CD8-positive, alpha-beta memory T cell (primary cell): ENCODE data around the gene INHBC. TPM values are rescaled to one million over a fixed set of nuclear protein-coding genes. Genes with fewer than 3 reads are reported as not detected.

Experiments used
- CTCF ChIA-PET: fragments of 350-600 bp; sonication (Branson Sonifier 250); formaldehyde crosslinking; loops from one replicate; lab custom pipeline; 2021; ENCODE audit warnings: antibody characterized with exemption; lab: Charles Lee
- POLR2A ChIA-PET: fragments of 350-600 bp; sonication (Branson Sonifier 250); formaldehyde crosslinking; loops from one replicate; lab custom pipeline; 2021; ENCODE audit warnings: antibody characterized with exemption; lab: Charles Lee
- DNase-seq, 5 donors: peaks; one replicate each; pipeline versions ENCODE4 v3.0.0 to v3.0.0-alpha.2; 2020 to 2022; ENCODE audit warnings: mixed read lengths in 1 of 5
- H3K27ac ChIP-seq: one replicate; pipeline ENCODE4 v1.7.0; 2013; ENCODE audit warnings: low read depth, mild to moderate bottlenecking, low read length, moderate library complexity
- H3K27me3 ChIP-seq: 2 replicates; pipeline ENCODE4 v1.7.0; 2013; ENCODE audit warnings: low read length, mild to moderate bottlenecking; ENCODE audit not compliant: insufficient read depth, poor library complexity, severe bottlenecking
- H3K36me3 ChIP-seq: 2 replicates; pipeline ENCODE4 v1.7.0; 2013; ENCODE audit warnings: mild to moderate bottlenecking, low read length, moderate library complexity; ENCODE audit not compliant: insufficient read depth
- H3K4me1 ChIP-seq: 2 replicates; pipeline ENCODE4 v1.7.0; 2013; ENCODE audit warnings: mild to moderate bottlenecking, low read length, moderate library complexity; ENCODE audit not compliant: insufficient read depth
- H3K4me3 ChIP-seq: 2 replicates; pipeline ENCODE4 v1.7.0; 2013; ENCODE audit warnings: mild to moderate bottlenecking, low read length
- H3K9me3 ChIP-seq: 2 replicates; pipeline ENCODE4 v1.7.0; 2013; ENCODE audit warnings: mild to moderate bottlenecking, low read length
- H3K27ac Mint-ChIP-seq, 8 donors: one replicate each; pipeline ENCODE4 v1.8.0; 2020 to 2021; ENCODE audit warnings: mixed read lengths in 8 of 8, mild to moderate bottlenecking in 6 of 8, inconsistent platforms in 3 of 8, moderate library complexity in 3 of 8
- H3K27me3 Mint-ChIP-seq, 2 donors: one replicate each; pipeline ENCODE4 v1.8.0; 2020 to 2021; ENCODE audit warnings: mixed read lengths in 2 of 2, mild to moderate bottlenecking in 1 of 2, moderate library complexity in 1 of 2
- H3K36me3 Mint-ChIP-seq, 3 donors: one replicate each; pipeline ENCODE4 v1.8.0; 2020 to 2021; ENCODE audit warnings: mixed read lengths in 3 of 3, inconsistent platforms in 1 of 3, mild to moderate bottlenecking in 1 of 3
- H3K4me1 Mint-ChIP-seq, 3 donors: one replicate each; pipeline ENCODE4 v1.8.0; 2020 to 2021; ENCODE audit warnings: mixed read lengths in 3 of 3, inconsistent platforms in 1 of 3, mild to moderate bottlenecking in 1 of 3
- H3K4me3 Mint-ChIP-seq, 7 donors: one replicate each; pipeline ENCODE4 v1.8.0; 2020 to 2021; ENCODE audit warnings: mixed read lengths in 7 of 7, mild to moderate bottlenecking in 6 of 7, moderate library complexity in 4 of 7, inconsistent platforms in 2 of 7
- H3K9me3 Mint-ChIP-seq, 5 donors: one replicate each; pipeline ENCODE4 v1.8.0; 2020 to 2022; ENCODE audit warnings: mixed read lengths in 5 of 5, mild to moderate bottlenecking in 3 of 5, moderate library complexity in 2 of 5, inconsistent platforms in 1 of 5
- polyA plus RNA-seq: library from polyadenylated mRNA; unstranded; fragments of 300-500 nt; fragmentation: Illumina TruSeq; gene quantifications from one replicate; pipeline ENCODE4 v1.2.3, GENCODE V29; 2021
- total RNA-seq, 2 experiments: library from RNA; stranded (reverse); gene quantifications; one replicate each; pipeline ENCODE4 v1.2.3, GENCODE V29; 2021

INHBC gene, protein sequence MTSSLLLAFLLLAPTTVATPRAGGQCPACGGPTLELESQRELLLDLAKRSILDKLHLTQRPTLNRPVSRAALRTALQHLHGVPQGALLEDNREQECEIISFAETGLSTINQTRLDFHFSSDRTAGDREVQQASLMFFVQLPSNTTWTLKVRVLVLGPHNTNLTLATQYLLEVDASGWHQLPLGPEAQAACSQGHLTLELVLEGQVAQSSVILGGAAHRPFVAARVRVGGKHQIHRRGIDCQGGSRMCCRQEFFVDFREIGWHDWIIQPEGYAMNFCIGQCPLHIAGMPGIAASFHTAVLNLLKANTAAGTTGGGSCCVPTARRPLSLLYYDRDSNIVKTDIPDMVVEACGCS
- total RNA-seq (under 1 TPM; 0.11 TPM), polyA plus RNA-seq (not detected)

DNA sequence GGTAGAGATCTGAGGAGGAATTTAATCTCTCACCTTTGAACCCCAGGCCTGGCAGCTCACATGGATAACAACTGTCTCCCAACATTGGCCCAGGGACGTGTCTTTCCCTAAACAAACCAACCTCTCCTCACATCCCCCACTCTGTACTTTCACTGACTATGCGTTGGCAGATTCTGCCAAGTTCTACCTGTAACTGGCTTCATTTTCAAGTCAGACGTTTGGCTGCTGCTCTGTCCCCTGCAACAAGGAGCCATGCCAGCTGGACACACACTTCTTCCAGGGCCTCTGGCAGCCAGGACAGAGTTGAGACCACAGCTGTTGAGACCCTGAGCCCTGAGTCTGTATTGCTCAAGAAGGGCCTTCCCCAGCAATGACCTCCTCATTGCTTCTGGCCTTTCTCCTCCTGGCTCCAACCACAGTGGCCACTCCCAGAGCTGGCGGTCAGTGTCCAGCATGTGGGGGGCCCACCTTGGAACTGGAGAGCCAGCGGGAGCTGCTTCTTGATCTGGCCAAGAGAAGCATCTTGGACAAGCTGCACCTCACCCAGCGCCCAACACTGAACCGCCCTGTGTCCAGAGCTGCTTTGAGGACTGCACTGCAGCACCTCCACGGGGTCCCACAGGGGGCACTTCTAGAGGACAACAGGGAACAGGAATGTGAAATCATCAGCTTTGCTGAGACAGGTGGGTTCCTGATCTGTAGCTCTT is at the start of gene INHBC:
Gene INHBC, plus strand, starts transcription at position 268 of the 707 bp plus-strand sequence. Its CDS starts 103 bp downstream, at position 371.
- Histone ChIP-seq H3K36me3 (no peaks in the 10 kb centered on the region), H3K9me3 (no peaks in the 10 kb centered on the region), H3K4me3 (no peak within 1 kb of the TSS), H3K27ac (no peak within 1 kb of the TSS), H3K4me1 (peaks cover 11% of the 10 kb centered on the region), H3K27me3 (no peaks in the 10 kb centered on the region)
- H3K4me3 Mint-ChIP-seq: peak within 1 kb of the TSS in 4 of 7 donors; percentile 15 to 77 (median 64)
- no peaks in the 10 kb centered on the region for H3K9me3 Mint-ChIP-seq
- DNase-seq: no peak
- ChIA-PET POLR2A (no interaction called here), CTCF (interaction anchor here (1.0 to 1.8 kb wide), 3 partner anchors 18 to 28 kb away, joined by 4 to 9 read pairs (median 6); no protein-coding TSS in a partner anchor)
- peak within 1 kb of the TSS in 6 of 8 donors; percentile 2 to 79 (median 35) for H3K27ac Mint-ChIP-seq
- H3K4me1 Mint-ChIP-seq: peaks cover 21 to 32% (median 23%) of the 10 kb centered on the region in 3 donors
- peaks cover 0 to 9% (median 0%) of the 10 kb centered on the region in 3 donors for H3K36me3 Mint-ChIP-seq
- H3K27me3 Mint-ChIP-seq: no peaks in the 10 kb centered on the region

DNA sequence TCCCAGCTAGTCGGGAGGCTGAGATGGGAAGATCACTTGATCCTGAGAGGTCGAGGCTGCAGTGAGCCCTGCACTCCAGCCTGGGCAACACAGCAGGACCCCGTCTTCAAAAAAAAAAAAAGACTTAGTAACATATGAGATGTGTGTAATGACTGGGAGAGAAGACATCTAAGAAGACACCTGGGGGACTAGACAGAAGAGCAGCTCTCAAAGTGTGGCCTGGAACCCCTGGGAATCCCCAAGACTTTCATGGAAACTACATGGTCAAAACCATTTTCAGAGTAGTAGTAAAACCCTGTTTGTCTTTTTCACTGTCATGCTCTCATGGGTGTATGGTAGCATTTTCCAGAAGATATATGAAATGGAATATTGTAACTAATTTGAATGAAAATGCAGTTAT is 49.0 kb upstream of the INHBC start:
- H3K9me3 ChIP-seq: no peaks in the 10 kb centered on the region
- H3K4me3 ChIP-seq: no peak overlapping the region
- ChIA-PET POLR2A (no interaction called here), CTCF (no interaction called here)
- peaks cover 0 to 49% (median 13%) of the 10 kb centered on the region in 3 donors for H3K36me3 Mint-ChIP-seq
- H3K27me3 ChIP-seq: no peaks in the 10 kb centered on the region
- H3K4me1 ChIP-seq: no peaks in the 10 kb centered on the region
- H3K27me3 Mint-ChIP-seq: no peaks in the 10 kb centered on the region
- H3K36me3 ChIP-seq: no peaks in the 10 kb centered on the region
- DNase-seq: no peak
- no peak overlapping the region for H3K27ac ChIP-seq
- no peaks in the 10 kb centered on the region for H3K9me3 Mint-ChIP-seq
- peaks cover 5 to 18% (median 9%) of the 10 kb centered on the region in 3 donors for H3K4me1 Mint-ChIP-seq
- H3K4me3 Mint-ChIP-seq: no peak overlapping the region
- peak overlapping the region in 1 of 8 donors; percentile 68 for H3K27ac Mint-ChIP-seq

DNA sequence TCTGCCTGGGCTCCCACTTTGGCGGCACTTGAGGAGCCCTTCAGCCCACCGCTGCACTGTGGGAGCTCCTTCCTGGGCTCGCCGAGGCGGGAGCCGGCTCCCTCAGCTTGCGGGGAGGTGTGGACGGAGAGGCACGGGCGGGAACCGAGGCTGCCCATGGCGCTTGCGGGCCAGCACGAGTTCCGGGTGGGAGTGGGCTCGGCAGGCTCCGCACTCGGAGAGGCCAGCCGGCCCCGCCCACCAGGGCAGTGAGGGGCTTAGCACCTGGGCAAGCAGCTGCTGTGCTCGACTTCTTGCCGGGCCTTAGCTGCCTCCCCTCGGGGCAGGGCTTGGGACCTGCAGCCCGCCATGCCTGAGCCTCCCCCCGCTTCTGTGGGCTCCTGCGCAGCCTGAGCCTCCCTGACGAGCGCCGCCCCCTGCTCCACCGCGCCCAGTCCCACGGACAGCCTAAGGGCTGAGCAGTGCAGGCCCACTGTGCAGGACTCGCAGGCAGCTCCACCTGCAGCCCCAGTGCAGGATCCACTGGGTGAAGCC is 48.3 kb upstream of the INHBC start:
- Mint-ChIP-seq H3K27ac (no peak overlapping the region), H3K4me1 (peaks cover 5 to 18% (median 12%) of the 10 kb centered on the region in 3 donors), H3K4me3 (no peak overlapping the region), H3K27me3 (no peaks in the 10 kb centered on the region), H3K9me3 (no peaks in the 10 kb centered on the region), H3K36me3 (peaks cover 0 to 49% (median 12%) of the 10 kb centered on the region in 3 donors)
- POLR2A ChIA-PET: no interaction called here
- no peaks in the 10 kb centered on the region for H3K4me1 ChIP-seq
- no peak overlapping the region for H3K4me3 ChIP-seq
- CTCF ChIA-PET: interaction anchor here (0.5 to 1.0 kb wide), 2 partner anchors 70 to 1050 kb away, joined by 3 read pairs; no protein-coding TSS in a partner anchor
- H3K27ac ChIP-seq: no peak overlapping the region
- no peaks in the 10 kb centered on the region for H3K27me3 ChIP-seq
- H3K36me3 ChIP-seq: no peaks in the 10 kb centered on the region
- no peak for DNase-seq
- no peaks in the 10 kb centered on the region for H3K9me3 ChIP-seq

DNA sequence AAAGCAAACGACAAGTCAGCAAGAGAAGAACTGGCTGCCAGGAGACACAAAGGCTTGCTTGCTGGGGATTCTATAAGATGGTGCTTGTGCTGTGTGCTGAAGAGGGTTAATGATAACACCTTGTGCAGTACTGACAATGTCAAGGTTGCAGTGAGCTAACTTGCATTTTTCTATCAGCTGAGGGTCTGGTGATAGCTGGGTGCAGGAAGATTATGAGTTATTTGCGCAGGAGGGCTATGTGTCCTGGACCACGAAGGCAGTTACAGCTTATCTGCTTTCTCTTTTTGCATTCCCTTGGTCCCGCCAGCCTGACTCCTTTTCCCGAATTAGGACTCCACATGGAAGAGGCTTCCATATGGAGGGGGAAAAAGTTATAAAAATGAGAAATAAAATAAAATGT is 46.2 kb upstream of the INHBC start:
- H3K4me1 ChIP-seq: no peaks in the 10 kb centered on the region
- no peak overlapping the region for H3K4me3 ChIP-seq
- no peak overlapping the region for H3K4me3 Mint-ChIP-seq
- H3K9me3 ChIP-seq: no peaks in the 10 kb centered on the region
- no peaks in the 10 kb centered on the region for H3K36me3 ChIP-seq
- ChIA-PET POLR2A (no interaction called here), CTCF (no interaction called here)
- DNase-seq: no peak
- H3K4me1 Mint-ChIP-seq: peaks cover 8 to 20% (median 16%) of the 10 kb centered on the region in 3 donors
- no peaks in the 10 kb centered on the region for H3K27me3 Mint-ChIP-seq
- no peaks in the 10 kb centered on the region for H3K27me3 ChIP-seq
- no peaks in the 10 kb centered on the region for H3K9me3 Mint-ChIP-seq
- H3K27ac Mint-ChIP-seq: peak overlapping the region in 3 of 8 donors; percentile 17 to 68 (median 47)
- H3K36me3 Mint-ChIP-seq: peaks cover 0 to 62% (median 12%) of the 10 kb centered on the region in 3 donors
- H3K27ac ChIP-seq: no peak overlapping the region

DNA sequence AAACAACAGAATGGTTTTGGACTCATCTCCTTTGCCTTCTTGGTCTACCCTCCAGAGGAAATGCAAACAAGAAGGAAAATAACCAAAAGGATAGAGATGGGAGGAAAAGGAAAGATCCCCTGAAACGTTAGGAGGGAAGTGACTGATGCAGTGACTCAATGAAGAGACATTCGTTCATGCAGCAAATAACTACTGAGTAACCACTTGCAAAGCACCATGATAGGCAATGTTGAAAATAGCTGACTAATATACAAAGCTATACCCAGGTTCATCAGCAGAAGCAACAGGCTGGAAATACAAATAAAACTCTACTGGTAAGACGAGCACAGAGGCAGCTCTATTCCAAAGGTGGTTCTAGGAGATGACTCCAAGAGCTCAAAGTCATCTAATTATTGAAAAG is 45.6 kb upstream of the INHBC start:
- no peaks in the 10 kb centered on the region for H3K27me3 Mint-ChIP-seq
- no peaks in the 10 kb centered on the region for H3K36me3 ChIP-seq
- CTCF ChIA-PET: no interaction called here
- H3K4me1 Mint-ChIP-seq: peaks cover 11 to 24% (median 20%) of the 10 kb centered on the region in 3 donors
- H3K4me1 ChIP-seq: no peaks in the 10 kb centered on the region
- no peaks in the 10 kb centered on the region for H3K9me3 ChIP-seq
- DNase-seq: no peak
- H3K27me3 ChIP-seq: no peaks in the 10 kb centered on the region
- H3K27ac Mint-ChIP-seq: peak overlapping the region in 2 of 8 donors; percentile 50 to 83
- H3K27ac ChIP-seq: no peak overlapping the region
- POLR2A ChIA-PET: no interaction called here
- no peak overlapping the region for H3K4me3 ChIP-seq
- no peaks in the 10 kb centered on the region for H3K9me3 Mint-ChIP-seq
- peaks cover 0 to 64% (median 14%) of the 10 kb centered on the region in 3 donors for H3K36me3 Mint-ChIP-seq
- H3K4me3 Mint-ChIP-seq: no peak overlapping the region

DNA sequence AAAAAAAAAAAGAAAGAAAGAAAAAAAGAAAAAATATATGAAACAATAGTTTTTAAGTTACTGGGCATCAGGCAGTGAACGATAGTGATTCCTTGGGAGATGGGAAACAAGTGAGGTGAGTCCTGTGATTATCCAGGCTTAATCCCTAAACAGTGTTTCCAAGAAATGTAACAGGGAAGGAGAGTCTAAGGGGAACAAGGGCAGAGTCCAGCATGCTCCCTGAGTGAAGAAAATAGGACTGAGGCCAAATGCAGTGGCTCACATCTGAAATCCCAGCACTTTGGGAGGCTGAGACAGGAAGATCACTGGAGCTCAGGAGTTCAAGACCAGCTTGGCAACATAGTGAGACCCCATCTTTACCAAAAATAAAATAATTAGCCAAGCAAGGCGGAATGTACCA is 44.4 kb upstream of the INHBC start:
- DNase-seq: no peak
- ChIA-PET CTCF (no interaction called here), POLR2A (no interaction called here)
- Mint-ChIP-seq H3K4me3 (no peak overlapping the region), H3K27me3 (no peaks in the 10 kb centered on the region), H3K4me1 (peaks cover 11 to 24% (median 20%) of the 10 kb centered on the region in 3 donors), H3K36me3 (peaks cover 0 to 66% (median 16%) of the 10 kb centered on the region in 3 donors), H3K9me3 (no peaks in the 10 kb centered on the region), H3K27ac (peak overlapping the region in 2 of 8 donors; percentile 24 to 63)
- H3K27ac ChIP-seq: no peak overlapping the region
- no peaks in the 10 kb centered on the region for H3K36me3 ChIP-seq
- H3K9me3 ChIP-seq: no peaks in the 10 kb centered on the region
- H3K4me3 ChIP-seq: no peak overlapping the region
- no peaks in the 10 kb centered on the region for H3K27me3 ChIP-seq
- no peaks in the 10 kb centered on the region for H3K4me1 ChIP-seq

DNA sequence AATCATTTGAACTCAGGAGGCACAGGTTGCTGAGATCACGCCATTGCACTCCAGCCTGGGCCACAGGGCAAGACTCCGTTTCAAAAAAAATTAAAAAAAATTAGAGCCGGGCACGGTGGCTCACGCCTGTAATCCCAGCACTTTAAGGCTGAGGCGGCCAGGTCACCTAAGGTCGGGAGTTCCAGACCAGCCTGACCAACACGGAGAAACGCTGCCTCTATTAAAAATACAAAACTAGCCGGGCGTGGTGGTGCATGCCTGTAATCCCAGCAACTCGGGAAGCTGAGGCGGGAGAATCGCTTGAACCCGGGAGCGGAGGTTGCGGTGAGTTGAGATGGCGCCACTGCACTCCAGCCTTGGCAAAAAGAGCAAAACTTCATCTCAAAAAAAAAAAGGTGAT is 39.5 kb upstream of the INHBC start:
- no peaks in the 10 kb centered on the region for H3K4me1 ChIP-seq
- H3K36me3 Mint-ChIP-seq: peaks cover 0 to 63% (median 11%) of the 10 kb centered on the region in 3 donors
- H3K4me3 Mint-ChIP-seq: no peak overlapping the region
- no peaks in the 10 kb centered on the region for H3K27me3 Mint-ChIP-seq
- H3K9me3 Mint-ChIP-seq: no peaks in the 10 kb centered on the region
- CTCF ChIA-PET: no interaction called here
- H3K27ac ChIP-seq: no peak overlapping the region
- no peak overlapping the region for H3K27ac Mint-ChIP-seq
- no peaks in the 10 kb centered on the region for H3K9me3 ChIP-seq
- H3K27me3 ChIP-seq: no peaks in the 10 kb centered on the region
- no peaks in the 10 kb centered on the region for H3K36me3 ChIP-seq
- H3K4me1 Mint-ChIP-seq: peaks cover 14 to 41% (median 24%) of the 10 kb centered on the region in 3 donors
- POLR2A ChIA-PET: no interaction called here
- no peak for DNase-seq
- no peak overlapping the region for H3K4me3 ChIP-seq
